ENCODE results near the gene SLC24A4.

DNA sequence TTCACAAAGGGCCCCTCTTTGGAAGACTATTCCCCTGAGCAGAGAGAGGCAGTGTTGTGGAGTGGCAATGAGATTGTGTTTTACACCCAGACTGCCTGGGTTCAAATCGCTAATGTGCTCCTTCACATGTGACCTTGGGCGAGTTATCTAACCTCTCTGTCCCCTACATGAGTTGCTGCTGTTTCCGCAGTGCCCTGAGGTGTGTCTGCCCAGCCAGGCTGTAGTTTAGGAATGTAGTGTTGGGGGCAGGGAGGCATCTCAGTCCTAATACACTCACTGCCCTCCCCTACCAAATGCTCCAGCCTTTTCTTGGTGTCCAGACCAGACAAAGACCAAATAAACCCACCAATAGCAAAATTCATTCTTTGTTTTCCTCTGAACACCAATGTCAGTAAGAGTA is 78.6 kb downstream of the SLC24A4 start:
- TF ChIP-seq, protein P1, sequence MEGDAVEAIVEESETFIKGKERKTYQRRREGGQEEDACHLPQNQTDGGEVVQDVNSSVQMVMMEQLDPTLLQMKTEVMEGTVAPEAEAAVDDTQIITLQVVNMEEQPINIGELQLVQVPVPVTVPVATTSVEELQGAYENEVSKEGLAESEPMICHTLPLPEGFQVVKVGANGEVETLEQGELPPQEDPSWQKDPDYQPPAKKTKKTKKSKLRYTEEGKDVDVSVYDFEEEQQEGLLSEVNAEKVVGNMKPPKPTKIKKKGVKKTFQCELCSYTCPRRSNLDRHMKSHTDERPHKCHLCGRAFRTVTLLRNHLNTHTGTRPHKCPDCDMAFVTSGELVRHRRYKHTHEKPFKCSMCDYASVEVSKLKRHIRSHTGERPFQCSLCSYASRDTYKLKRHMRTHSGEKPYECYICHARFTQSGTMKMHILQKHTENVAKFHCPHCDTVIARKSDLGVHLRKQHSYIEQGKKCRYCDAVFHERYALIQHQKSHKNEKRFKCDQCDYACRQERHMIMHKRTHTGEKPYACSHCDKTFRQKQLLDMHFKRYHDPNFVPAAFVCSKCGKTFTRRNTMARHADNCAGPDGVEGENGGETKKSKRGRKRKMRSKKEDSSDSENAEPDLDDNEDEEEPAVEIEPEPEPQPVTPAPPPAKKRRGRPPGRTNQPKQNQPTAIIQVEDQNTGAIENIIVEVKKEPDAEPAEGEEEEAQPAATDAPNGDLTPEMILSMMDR (IDR thresholded peaks at IDR 0.05) = no peak
- no peak for TF ChIP-seq POLR2A (IDR thresholded peaks at IDR 0.05)

Measured in testis (tissue), 2 donors.